ENCODE data around the gene NRARP.

The NRARP gene

DNA sequence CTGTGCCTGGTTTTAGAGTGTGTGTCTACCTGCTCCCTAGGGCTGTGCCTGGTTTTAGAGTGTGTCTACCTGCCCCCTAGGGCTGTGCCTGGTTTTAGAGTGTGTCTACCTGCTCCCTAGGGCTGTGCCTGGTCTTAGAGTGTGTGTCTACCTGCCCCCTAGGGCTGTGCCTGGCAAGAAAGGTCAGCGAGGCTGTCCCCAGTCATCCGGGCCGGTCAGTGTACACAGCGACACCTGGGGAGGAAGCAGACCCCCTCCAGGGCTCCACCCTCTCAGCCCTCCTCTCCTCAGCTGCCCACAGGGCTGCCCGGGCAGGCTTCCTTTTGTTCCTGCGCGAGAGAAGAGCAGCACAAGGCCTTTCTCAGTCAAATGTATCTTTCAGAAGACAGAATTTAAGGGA lies 4.1 kb downstream of the NRARP start:
- no peak for DNase-seq (ENCODE audit: low read depth)

DNA sequence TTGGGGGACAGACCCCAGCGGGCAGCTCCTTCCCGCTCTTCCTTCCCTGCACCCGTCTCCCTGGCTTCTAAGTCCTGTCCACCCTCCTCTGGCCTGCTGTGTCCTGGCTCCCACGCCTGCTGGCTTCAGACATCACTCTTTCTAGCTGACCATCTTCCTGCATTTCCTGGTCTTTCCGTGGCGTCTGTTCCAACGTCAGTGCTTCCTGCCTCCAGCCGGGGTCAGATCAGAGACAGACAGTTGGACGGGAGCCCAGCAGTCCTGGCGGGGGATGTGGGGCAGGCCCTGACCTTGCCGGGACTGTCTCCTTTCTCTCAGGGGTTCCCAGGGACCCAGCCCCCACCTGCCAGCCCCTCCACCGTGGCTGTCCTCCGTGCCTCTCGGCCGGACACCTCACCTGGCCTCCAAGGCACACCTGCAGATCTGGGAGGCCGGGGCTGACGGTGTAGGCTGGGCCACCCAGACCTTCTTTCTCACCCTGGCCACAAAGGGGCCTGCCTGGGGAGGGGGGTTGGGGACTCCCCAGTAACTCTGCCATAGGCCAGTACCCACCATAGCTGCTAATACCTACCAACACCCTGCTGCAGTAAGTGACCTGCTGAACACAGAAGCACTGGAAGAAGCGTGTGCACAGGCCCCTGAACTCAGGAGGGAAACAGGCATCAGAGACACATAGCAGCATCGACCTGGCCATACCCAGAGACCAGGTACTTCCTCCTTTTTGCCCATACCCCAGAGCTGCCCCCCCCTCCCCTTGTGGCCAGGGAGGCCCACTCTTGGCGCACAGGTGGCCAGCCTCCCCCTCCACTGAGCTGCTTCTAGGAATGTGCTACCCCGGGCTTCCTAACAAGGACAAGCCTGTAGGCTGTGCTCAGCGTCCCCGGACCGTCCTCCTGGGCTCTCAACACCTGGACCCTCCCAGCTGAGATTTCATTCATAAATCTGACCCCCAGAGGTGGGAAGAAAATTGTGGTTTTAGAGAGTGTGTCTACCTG lies 5.1 kb downstream of the NRARP start:
- no peak for DNase-seq (ENCODE audit: low read depth)

DNA sequence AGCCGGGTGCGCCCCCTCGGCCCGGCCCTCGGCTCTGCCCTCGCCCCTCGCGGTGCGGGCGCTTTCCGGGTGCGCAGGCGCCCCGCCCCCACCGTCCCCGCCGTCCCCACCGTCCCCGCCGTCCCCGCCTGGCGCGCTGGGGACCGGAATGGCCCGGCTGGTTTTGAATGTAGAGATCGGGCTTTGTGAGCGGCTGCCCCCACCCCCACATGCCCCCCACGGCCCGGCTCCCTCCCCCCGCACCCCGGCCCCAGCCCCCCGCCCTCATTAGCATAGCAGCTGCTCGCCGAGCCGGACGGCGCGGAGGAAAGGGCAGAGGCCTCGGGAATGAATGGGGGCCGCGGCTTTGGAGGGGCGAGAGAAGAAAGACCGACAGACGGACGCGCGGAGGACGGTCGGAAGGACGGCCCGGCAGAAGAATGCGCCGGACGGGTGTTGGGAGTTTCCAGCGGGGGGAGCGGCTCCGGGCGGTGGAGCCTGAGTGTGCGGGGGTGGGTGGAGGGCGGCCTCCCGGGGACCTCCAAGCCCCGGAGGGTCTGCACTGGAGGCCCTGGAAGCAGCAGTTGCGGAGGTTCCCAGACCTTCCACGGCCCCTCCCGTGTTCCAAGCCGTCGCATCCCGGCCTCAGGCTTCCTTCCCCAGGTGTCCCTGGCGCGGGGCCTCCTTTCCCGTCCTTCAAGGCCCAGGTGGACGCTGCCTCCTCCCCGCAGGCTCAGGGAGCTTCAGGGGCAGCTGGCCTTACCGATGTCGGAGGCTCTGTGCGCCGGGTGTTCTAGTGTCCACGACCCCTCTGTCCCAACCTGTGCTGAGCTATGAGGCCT lies 6.0 kb downstream of the NRARP start:
- no peak for DNase-seq (ENCODE audit: low read depth)

DNA sequence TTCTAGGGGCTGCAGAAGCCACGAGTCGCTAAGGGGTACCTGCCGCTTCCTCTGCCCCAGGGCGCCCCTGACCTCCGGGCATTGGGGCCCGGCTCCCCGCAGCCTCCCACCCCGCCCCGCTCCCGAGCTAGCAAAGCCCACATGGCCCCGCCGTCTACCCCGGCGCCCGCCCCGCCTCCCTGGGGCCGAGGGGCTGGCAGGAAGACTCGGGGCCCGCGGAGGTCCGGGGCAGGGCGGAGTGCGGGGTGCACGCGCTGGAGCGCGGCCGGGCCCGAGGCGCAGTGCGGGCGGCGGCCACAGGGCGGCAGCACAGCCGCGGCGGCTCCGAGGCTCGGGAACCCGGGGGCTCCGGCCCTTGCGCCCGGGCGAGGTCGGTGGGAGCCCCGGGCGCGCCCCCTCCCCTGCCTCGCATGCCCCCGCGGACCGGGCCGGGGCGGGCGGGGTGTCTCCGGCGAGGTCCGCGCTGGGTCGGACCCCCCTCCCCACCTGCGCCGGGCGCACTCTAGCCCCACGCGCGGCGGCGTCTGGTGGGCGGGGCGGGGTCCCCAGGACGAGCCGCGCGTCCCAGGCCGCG lies 6.7 kb downstream of the NRARP start:
- DNase-seq (ENCODE audit: low read depth), result no peak

DNA sequence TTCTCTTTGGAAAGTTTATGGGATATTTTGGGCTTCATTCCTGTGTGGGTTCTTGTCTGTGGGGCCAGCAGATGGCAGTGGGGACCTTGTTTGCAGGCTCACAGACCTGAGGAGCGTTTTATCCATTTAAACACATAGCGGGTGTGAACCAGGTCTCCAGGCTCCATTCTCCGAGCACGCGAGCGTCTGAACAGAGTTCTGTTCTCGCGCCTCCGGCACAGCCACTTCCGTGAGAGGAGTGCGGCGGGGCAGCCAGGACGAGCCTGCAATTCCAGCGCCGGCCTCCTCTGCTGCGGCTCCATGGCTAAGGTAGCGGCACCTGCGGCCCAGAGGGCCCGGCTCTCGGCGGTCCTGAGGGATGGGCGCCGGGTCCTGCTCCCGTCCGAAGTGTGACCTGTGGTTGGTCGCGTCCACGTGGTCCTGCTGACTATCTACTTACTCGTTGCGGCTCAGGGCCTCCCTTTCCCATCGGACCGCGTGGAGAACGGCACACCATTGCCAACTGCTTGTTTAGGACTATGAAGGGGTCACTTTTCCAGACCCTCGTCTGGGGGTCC lies 7.3 kb downstream of the NRARP start:
- DNase-seq (ENCODE audit: low read depth), result no peak

DNA sequence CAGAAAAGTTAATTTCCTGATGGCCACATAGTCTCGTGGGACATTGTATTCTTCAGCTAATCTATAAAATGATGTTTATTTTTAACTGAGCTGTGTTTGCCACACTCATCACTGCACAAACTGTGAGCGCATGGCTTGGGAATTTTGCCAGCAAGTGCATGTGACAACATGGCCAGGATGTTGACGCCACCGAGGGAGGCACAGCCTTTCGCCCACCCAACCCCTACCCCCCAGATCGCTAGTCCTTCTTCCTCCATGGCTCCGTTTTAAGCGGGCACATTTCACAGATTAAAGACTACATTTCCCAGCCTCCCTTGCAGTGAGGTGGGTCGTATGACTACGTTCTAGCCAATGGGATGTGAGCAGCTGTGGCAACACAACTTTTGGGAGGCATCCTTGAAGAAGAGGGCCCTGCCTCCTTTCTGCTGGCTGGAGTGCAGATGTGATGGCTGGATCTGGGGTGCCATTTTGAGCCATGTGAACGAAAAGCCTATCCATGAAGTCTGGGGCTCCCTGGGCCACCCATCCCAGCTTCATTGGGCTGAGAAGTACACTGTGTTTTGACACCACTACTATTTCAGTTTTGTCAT lies 7.9 kb downstream of the NRARP start:
- DNase-seq (ENCODE audit: low read depth), result no peak

DNA sequence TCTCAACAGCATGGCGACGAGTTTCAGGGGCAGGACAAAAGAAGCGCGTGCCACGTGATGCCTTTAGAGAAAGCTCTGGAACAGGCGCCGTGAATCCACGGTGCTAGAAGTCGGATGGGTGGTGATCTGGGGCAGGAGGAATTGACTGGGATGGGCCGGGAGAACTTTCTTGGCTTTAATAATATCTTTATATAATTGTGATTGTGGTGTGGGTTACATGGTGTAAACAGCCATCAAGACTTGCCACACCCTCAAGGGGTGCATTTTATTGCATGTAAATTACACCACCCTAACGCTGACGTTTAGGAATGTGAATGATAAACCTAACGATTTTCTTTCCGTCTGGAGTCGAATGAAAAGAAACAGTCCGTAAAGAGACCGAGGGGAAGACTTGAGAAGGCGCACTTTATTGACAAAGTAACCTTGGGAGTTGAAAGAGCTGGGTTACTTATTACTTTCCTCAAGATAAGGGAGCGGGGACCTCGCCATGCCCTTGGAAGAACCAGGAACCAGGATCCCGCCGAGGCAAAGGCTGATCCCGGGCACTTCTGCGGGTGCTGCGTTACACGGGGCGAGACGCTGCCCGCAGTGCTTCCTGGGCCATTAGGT lies 8.5 kb downstream of the NRARP start:
- DNase-seq (ENCODE audit: low read depth), result no peak

DNA sequence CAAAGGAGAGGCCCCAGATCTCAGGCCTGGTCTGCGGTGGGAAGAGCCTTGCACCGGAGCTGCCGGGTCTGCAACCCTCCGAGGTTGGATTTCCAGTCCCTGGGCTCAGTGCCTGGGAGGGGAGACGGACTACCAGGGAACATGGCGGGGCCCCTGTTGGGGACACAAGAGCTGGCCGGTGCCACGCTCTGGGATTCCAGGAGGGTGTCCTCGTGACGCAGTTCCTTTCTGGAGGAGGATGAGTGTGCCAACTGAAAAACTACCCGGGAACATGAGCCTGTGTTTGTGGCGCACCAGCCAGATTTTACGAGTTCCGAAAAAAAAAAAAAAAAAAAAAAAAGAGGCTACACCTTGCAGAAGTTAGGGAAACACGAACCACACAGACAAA lies 9.0 kb downstream of the NRARP start:
- DNase-seq (ENCODE audit: low read depth), result no peak

DNA sequence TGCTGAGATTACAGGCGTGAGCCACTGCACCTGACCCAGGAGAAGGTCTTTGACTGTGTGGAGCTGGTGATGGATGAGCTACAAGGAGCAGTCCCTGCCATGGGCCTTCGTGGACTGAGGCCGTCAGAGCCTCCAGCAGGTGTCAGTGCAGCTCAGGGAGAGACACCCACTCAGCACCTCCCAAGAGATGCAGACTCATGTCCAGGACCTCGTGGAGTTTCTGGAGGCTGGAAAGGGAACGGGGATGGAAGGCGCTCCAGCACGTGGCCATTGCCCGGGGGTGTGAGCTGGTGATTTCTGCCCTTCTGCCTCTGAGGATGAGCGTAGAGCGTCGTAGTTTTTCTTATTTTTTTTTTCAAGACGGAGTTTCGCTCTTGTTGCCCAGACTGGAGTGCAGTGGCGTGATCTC lies 15.1 kb downstream of the NRARP start:
- no peak for DNase-seq (ENCODE audit: low read depth)

DNA sequence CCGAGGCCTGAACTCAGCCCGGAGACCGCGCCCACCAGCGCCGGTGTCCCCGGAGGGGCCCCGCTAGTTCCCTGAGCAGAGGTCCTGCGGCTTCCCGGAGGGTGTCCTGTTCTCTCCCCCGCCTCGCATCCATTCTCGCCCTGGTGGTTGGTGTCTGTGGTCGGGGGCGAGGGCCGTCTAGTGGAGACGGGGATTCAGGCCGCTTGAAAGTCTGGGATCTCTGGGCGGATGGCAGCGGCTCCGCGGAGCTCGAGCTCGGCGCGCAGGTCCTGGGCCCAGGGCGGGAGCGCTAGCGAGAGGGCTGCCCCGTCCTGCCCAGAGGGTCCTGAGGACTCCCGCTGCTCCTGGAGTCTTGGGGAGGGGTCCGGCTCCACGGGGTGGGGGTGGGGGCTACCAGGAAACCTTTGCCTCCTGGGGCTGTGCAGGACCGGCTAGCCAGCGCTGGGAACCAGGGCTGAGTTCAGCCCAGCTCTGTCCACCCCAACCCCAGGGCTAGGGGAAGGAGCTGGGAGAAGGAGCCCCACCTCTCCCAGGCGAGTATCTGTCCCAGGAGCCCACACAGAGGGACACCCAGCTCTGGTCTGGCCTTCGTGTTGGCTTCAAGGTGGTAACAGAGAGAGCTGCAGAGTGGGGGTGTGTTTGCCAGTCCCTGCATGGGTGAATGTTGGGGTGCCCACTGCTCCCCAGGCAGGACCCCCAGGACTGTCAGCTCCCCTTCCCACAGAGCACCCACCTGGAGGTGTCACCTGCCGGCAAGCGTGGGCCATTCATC lies 20.5 kb downstream of the NRARP start:
- no peak for DNase-seq (ENCODE audit: low read depth)

DNA sequence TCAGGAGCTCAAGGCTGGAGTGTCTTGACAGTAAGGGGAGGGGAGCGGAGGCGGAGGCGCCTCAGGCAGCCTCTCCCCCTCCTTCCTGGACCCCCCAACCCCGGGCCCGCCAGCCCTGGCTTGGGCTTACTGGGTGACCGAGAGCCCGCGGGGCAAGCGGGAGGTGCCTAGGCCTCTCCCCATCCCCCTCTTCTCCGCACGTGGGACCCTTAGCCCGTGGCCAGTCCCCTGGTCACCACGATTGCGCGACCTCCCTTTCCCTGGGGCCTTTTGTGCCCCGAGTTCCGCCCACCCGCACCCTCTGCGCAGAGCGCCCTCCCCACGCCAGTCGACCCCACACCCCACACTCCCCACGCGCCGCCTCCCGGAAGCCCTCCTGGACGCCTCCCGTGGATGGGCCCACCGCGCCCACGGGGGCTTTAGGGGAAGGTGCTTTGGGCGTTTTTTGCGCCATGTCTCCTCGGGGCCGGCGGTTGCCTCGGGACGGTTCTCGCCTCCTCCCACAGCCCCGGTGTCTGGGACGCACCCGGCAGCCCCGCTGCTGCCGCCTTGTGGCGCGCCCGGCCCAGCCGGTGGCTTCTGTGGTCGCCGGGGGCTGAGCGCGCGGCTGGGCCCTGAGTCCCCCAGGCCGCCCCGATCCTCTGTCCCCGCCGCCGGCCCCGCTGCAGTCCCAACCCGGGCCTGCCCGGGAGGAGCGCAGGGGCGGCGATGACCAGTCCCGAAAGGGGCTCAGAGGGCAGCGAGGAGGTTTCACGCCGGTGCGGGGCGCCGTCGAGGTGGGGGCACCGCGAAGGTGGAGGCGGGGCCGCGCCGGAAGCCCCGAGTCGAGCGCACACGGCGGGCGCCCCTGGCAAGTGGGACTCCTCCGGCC lies 21.4 kb downstream of the NRARP start:
- DNase-seq (ENCODE audit: low read depth), result no peak

DNA sequence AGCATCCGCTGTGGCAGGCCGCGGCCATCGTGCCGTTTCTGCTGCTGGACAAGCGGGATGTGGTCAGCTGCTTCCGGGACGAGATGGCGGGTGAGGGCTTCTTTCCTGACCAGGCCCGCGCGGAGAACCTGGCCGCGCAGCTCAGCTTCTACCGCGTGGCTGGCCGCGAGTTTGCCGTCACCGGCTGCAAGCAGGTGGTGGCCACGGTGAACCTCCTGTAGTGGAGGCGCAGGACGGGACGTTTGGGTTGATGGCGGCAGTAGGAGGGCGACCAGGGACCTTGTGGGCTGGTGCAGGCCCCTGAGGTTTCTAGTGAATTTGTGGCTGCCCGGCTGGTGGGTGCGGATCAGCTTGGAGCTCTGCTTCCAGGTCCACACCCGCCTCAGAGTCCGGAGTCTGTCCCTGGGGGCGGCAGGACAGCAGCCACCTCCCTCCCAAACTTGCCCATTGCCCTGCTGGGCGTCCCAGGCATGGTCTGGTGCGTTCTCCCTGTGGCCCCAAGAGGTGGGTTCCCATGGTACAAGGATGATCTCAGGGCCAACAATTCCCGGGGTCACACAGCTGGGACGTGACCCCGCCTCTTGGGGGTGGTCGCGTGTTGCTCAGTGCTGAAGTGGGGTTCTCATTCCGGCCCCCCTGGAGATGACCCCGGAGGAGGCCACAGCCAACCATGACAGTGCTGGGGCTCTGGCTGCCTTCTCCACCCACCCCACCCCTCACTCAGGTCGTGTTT lies 22.2 kb downstream of the NRARP start:
- DNase-seq (ENCODE audit: low read depth), result no peak

DNA sequence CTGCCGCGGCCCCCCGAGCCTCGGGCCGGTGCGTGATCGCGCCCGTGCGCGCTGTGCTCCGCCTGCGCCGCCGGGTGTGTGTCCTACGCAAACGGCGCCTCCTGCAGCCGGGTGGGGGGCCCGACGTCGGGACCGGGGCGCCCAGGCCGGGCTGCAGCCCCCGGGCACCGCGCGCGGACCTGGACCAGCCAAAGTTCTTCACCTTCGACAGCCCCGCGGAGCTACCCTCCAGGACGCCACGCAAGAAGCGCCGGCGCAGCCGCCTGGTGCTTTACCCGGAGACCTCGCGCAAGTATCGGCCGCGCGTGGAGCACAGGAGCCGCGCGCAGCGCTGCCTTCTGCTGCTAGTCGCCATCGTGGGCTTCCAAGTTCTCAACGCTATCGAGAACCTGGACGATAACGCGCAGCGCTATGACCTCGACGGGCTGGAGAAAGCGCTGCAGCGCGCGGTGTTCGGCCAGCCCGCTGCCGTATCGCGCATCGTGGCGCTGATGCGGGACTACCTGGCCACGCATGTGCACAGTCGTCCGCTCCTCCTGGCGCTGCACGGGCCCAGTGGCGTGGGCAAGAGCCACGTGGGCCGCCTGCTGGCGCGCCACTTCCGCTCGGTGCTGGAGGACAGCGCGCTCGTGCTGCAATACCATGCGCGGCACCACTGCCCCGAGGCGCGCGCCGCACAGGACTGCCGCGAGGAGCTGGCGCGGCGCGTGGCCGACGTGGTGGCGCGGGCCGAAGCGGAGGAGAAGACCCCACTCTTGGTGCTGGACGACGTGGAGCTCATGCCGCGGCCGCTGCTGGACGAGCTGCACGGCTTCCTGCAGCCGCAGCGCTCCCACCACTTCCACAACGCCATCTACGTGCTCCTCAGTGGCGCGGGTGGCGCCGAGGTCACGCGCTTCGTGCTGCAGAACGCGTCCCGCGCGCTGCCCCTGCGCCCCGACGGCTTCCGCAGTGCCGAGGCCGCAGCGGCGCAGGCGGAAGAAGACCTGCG lies 23.1 kb downstream of the NRARP start:
- no peak for DNase-seq (ENCODE audit: low read depth)

DNA sequence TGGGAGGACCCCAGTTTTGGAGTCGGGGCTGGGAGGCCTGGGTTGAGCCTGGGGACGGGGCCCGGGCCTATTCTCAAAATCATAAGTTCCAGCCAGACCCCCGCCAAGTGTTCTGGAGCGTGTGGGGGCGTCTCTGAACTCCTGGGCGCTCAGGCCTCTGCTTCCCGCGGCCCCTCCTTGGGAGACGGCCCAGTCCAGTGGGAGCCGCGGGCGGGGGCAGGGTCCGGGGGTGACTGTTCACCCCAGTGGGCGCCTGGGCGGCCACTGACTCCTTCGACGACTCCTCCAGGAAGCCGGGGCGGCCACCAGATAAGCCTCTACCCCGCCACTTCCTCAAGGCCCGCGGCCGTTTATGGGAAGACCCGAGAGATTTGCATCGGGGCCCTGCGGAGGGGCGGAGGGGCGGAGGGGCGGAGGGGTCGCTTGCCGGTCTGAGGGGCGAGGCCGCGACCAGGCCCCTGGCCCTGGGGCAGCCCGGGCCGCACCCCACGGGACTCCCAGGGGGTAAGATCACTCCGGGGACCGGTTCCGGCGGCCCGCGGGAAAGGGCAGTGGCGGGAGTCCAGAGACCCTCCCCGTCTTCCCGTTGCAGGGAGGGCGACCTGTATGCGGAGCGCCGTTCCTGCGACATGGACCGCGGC lies 23.9 kb downstream of the NRARP start:
- no peak for DNase-seq (ENCODE audit: low read depth)

DNA sequence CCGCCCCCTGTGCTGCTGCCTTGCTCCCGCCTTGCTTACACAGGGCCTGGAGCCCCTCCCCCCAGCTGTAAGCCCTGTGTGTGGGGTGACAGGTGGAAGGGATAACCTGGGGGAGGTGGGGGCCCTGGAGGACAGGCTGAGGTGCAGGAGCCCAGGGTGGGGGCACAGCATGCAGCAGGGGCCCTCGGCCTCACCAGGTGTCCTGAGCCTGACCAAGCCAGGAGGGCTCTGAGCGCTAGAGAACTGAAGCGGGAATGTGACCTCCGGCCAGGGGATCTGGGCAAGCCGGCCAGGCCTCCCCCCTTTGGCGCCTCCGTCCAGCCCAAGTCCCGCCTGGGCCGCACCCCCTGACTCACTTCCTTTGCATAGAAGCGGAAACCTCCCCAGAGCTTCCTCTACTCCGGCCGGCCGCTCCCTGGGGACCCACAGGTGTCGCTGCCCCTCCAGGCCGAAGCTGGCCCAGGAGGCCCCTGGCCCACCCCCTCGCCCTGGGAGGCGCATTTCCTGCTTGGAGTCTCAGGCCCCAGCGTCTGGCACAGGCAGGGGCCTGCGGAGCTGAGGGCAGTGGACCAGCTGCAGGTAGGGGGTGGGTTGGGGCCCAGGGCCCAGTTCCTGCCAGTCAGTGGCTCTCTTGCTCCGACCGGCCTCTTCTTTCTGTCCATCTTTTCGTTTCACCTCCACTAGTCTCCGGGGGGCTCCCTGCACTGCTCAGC lies 24.6 kb downstream of the NRARP start, which contains the start of gene TOR4A:
TSS of gene TOR4A (plus strand) at position 398 of the 713 bp plus-strand sequence. CDS start 964 bp downstream, outside the sequence.
- no peak for DNase-seq (ENCODE audit: low read depth)
